ENCODE results near the gene TMEM229B.

Gene TMEM229B

GRCh38 chr14:67447033-67447381, 41.5 kb downstream of the TMEM229B start:
- no peak for TF ChIP-seq CTCF (IDR thresholded peaks at IDR 0.05)
- Histone ChIP-seq H3K4me3 (no peak overlapping the region), H3K27ac (no peak overlapping the region)
- DNase-seq (ENCODE audit: low spot score): no peak

DNA sequence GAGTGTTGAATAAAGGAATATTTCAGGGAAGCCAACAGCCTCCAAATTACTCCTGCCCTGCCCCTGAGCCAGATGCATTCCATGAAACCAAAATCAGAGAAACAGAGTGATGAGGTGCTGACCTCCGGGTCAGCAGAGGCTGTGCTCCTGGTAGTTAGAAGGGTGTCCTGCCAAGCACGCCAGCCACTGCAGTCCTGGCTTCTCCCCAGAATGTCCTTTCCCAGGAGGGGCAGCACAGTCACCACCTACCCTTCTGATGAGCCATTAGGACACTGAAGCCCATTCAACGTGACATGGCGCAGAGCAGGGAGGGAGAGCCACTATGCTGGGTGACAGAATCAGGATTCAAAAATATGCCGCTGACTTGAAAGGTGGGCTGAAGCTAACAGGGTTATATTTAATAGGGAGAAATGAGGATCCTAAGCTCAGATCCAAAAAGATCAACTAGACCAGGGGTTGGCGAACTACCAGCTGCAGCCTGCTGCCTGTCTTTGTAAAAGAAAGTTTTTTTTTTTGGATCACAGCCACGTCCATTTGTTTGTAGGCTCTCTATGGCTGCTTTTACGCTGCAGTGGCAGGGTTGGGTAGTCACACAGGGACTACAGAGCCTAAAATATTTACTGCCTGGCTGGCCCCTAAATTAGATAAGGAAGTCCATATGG, 42.0 kb downstream of the TMEM229B start:
- H3K4me3 ChIP-seq: no peak overlapping the region
- H3K27ac ChIP-seq: no peak overlapping the region
- no peak for TF ChIP-seq CTCF (IDR thresholded peaks at IDR 0.05)
- DNase-seq (ENCODE audit: low spot score): no peak

DNA sequence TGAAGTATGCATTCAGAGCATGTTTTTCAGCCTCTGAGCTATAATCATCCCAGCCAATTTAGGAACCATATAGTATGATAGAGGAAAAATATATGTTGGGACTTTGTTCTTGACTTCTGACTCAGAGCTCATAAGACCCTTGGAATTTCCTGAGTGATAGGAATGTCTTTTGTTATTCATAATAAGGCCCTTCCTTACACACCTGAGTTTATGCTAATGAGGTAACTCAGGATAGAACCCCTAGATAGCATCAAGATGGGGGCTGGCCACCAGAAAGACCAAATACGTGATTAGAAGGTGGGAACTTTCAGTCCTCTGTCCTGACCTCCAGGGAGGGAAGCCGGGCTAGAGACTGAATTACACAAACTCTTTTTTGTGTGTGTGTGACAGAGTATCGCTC, 44.1 kb downstream of the TMEM229B start:
- H3K4me3 ChIP-seq: no peak overlapping the region
- DNase-seq (ENCODE audit: low spot score): no peak
- no peak for TF ChIP-seq CTCF (IDR thresholded peaks at IDR 0.05)
- no peak overlapping the region for H3K27ac ChIP-seq

- TF ChIP-seq CTCF (IDR thresholded peaks at IDR 0.05): no peak
- H3K27ac ChIP-seq: no peak overlapping the region
- DNase-seq (ENCODE audit: low spot score): no peak
- H3K4me3 ChIP-seq: no peak overlapping the region
Observed at GRCh38 chr14:67442139-67442906, 46.2 kb downstream of the TMEM229B start.

DNA sequence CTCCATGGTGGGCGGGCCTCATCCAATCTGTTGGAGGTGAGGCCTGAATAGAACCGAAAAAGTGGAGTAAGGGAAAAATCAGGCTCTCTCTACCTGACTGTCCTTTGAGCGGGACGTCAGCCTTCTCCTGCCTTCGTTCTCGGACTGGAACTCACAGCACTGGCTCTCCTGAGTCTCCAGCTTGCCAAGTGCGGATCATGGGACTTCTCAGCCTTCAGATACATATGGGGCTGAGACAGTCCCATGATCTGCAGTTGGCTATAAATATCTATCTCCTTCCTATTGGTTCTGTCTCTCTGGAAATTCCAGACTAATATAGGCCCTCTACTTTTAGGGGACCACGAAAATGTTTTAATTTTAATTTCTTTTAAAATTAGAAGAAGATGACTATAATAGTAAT, 46.8 kb downstream of the TMEM229B start:
- Histone ChIP-seq H3K27ac (no peak overlapping the region), H3K4me3 (no peak overlapping the region)
- TF ChIP-seq CTCF (IDR thresholded peaks at IDR 0.05): no peak
- DNase-seq (ENCODE audit: low spot score): no peak

DNA sequence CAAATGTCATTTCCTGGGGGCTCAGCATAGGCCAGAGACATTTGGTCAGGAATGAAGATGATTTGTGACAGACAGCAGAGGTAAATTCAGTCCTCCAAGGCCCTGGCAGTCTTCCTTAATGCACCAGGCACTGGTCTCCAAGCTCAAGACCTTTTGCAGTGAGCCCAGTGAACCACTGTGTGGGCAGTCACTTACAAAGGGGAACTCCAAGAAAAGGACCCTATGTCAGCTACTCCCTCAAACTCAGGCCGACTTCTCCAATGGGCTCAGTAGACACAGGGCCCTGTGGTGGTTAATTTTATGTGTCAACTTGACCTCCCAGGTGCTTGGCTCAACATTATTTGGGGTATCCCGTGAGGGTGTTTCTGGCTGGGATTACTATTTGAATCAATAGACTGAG, 47.3 kb downstream of the TMEM229B start:
- TF ChIP-seq CTCF (IDR thresholded peaks at IDR 0.05): no peak
- no peak for DNase-seq (ENCODE audit: low spot score)
- Histone ChIP-seq H3K4me3 (no peak overlapping the region), H3K27ac (no peak overlapping the region)

DNA sequence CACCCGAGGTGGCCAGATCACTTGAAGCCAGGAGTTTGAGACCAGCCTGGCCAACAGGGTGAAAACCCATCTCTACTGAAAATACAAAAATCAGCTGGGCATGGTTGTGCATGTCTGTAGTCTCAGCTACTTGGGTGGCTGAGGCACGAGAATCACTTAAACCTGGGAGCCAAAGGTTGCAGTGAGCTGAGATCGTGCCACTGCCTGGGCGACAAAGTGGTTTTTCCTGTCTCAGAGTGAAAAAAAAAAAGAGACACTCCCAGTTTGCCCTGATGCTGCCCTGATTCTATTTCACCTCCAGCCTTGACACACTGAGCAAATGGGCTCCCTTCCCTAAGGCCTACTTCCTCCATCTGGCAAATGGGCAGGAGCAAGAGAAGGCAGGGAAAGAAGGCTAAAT, 48.0 kb downstream of the TMEM229B start:
- DNase-seq (ENCODE audit: low spot score): no peak
- no peak overlapping the region for H3K4me3 ChIP-seq
- H3K27ac ChIP-seq: no peak overlapping the region
- TF ChIP-seq CTCF (IDR thresholded peaks at IDR 0.05): no peak
